Measurements from ENCODE around the gene TTYH3. TPM values are rescaled to one million over a fixed set of nuclear protein-coding genes. Genes with fewer than 3 reads are reported as not detected.
A peak's percentile ranks its signal among the peaks of the same experiment; 100 is the strongest.

The TTYH3 gene
- total RNA-seq, 1 experiment from 2014 or later = 122 TPM

GRCh38 chr7:2651336-2651735 is 19.6 kb downstream of the TTYH3 start:
- WGBS (ENCODE audit: extremely low coverage, insufficient read length, low lambda C conversion rate) = no CpG with 5 or more reads among the region's 15 CpGs
- Histone ChIP-seq H3T11ph (ENCODE audit: low read length) (no peak overlapping the region), H4K20me1 (ENCODE audit: control insufficient read depth, insufficient read depth, insufficient read length) (no peaks in the 10 kb centered on the region), H3K79me1 (ENCODE audit: insufficient read depth, low read depth, low read length, poor library complexity, severe bottlenecking) (no peaks in the 10 kb centered on the region), H3K9me3 (ENCODE audit: control insufficient read depth, low read depth, low read length) (no peaks in the 10 kb centered on the region), H3K56ac (ENCODE audit: insufficient read length, low read depth, low read length) (no peak overlapping the region), H3K4me2 (ENCODE audit: insufficient read depth, insufficient read length, low read length) (no peak overlapping the region), H3K18ac (ENCODE audit: insufficient read length, low read depth, low read length) (no peak overlapping the region), H3K14ac (ENCODE audit: insufficient read depth, low read length) (no peak overlapping the region), H3K23me2 (ENCODE audit: insufficient read length, low read depth, low read length, poor library complexity, severe bottlenecking) (no peaks in the 10 kb centered on the region), H3K23ac (ENCODE audit: insufficient read length, low read depth, low read length) (no peak overlapping the region), H3K27me3 (ENCODE audit: insufficient read depth, low read length) (no peaks in the 10 kb centered on the region), H4K5ac (ENCODE audit: insufficient read length, low read depth, low read length) (no peak overlapping the region), H3K79me2 (ENCODE audit: insufficient read depth, low read length) (no peaks in the 10 kb centered on the region), H3K27ac (ENCODE audit: insufficient read length, low read depth, low read length) (no peak overlapping the region), H3K4me1 (ENCODE audit: insufficient read depth, low read length) (no peaks in the 10 kb centered on the region), H2BK5ac (ENCODE audit: insufficient read length, low read length) (no peak overlapping the region), H2BK15ac (ENCODE audit: low read depth, low read length) (no peak overlapping the region), H4K8ac (replicated peaks; ENCODE audit: insufficient read length, low read depth, low read length) (no peak overlapping the region), H2AK5ac (ENCODE audit: insufficient read length, low read length) (no peak overlapping the region), H2AFZ (ENCODE audit: low read length) (no peak overlapping the region), H3K4ac (ENCODE audit: low read depth, low read length) (no peak overlapping the region), H4K91ac (ENCODE audit: insufficient read length, low read depth, low read length) (no peak overlapping the region), H3K9ac (ENCODE audit: extremely low read depth, insufficient read length, low read length) (no peak overlapping the region), H2BK120ac (ENCODE audit: low read depth, low read length, poor library complexity, severe bottlenecking) (no peak overlapping the region), H2BK20ac (ENCODE audit: low read depth, low read length, poor library complexity, severe bottlenecking) (no peak overlapping the region), H2BK12ac (ENCODE audit: insufficient read length, low read depth, low read length) (no peak overlapping the region)
- Mint-ChIP-seq H3K27me3 (ENCODE audit: low read depth) (no peaks in the 10 kb centered on the region), H3K4me1 (peaks cover 0 to 5% of the 10 kb centered on the region in 2 experiments; a peak in 2 of 4 replicates), H3K36me3 (ENCODE audit: insufficient read depth in 1 of 3, low read depth in 3 of 3) (peaks cover 21 to 37% (median 34%) of the 10 kb centered on the region in 3 experiments; a peak in 6 of 7 replicates), H3K27ac (no peak overlapping the region), H3K4me3 (no peak overlapping the region), H3K9me3 (no peaks in the 10 kb centered on the region)
- no peak for DNase-seq
- peak; percentile 38 for TF ChIP-seq CTCF (conservative IDR thresholded peaks at IDR 0.05)
